HepG2 (cell line): ENCODE measurements around the gene RAB20. TPM values are rescaled to one million over a fixed set of nuclear protein-coding genes. Genes with fewer than 3 reads are reported as not detected.

Source experiments
- BHLHE40 ChIP-seq: IDR thresholded peaks from 2 replicates; pipeline ENCODE4 v1.6.1; 2011; ENCODE audit warnings: low read length, improper control_type of control experiment
- DMAP1 ChIP-seq: IDR thresholded peaks from 2 replicates; pipeline ENCODE4 v1.6.1; 2016
- FOXM1 ChIP-seq: sonication (generic); formaldehyde crosslinking; IDR thresholded peaks from 2 replicates; pipeline ENCODE4 v1.5.0; 2020; ENCODE audit warnings: missing genetic modification reagents
- GABPA ChIP-seq, 2 experiments: IDR thresholded peaks; 2 replicates each; pipeline ENCODE4 v1.6.1; 2011 to 2016; ENCODE audit warnings: low read depth in 2 of 2, low read length in 1 of 2, missing biosample characterization in 1 of 2, missing genetic modification characterization in 1 of 2
- HMG20B ChIP-seq: conservative IDR thresholded peaks from 2 replicates; pipeline ENCODE4 v1.6.1; 2016; ENCODE audit warnings: missing genetic modification reagents, missing compliant biosample characterization
- HOXA7 ChIP-seq: sonication (generic); formaldehyde crosslinking; IDR thresholded peaks from 2 replicates; pipeline ENCODE4 v1.8.1; 2022; ENCODE audit warnings: mild to moderate bottlenecking, missing genetic modification reagents, moderate library complexity
- MBD4 ChIP-seq: IDR thresholded peaks from 2 replicates; pipeline ENCODE4 v1.6.1; 2012; ENCODE audit warnings: low read length, inconsistent platforms, borderline replicate concordance
- SOX5 ChIP-seq: IDR thresholded peaks from 2 replicates; pipeline ENCODE4 v1.6.1; 2016; ENCODE audit warnings: borderline replicate concordance
- SP140L ChIP-seq: sonication (generic); formaldehyde crosslinking; IDR thresholded peaks from 2 replicates; pipeline ENCODE4 v1.4.0; 2020; ENCODE audit warnings: missing genetic modification reagents, borderline replicate concordance
- ZBTB39 ChIP-seq: sonication (generic); formaldehyde crosslinking; IDR thresholded peaks from 2 replicates; pipeline ENCODE4 v1.5.0; 2020; ENCODE audit warnings: missing genetic modification reagents
- ZHX2 ChIP-seq, 2 experiments: sonication (generic) in 1 of 2; formaldehyde crosslinking in 1 of 2; IDR thresholded peaks; 2 replicates each; pipeline versions ENCODE4 v1.6.1 to v1.9.0; 2014 to 2022; ENCODE audit warnings: antibody characterized with exemption in 1 of 2, borderline replicate concordance in 1 of 2, inconsistent platforms in 1 of 2, low read depth in 1 of 2, missing genetic modification reagents in 1 of 2
- ZMAT3 ChIP-seq: sonication (generic); formaldehyde crosslinking; conservative IDR thresholded peaks from 2 replicates; pipeline ENCODE4 v1.7.0; 2021; ENCODE audit warnings: missing genetic modification reagents
- ZNF564 ChIP-seq: sonication (generic); formaldehyde crosslinking; IDR thresholded peaks from 2 replicates; pipeline ENCODE4 v1.8.1; 2023; ENCODE audit warnings: mild to moderate bottlenecking, missing genetic modification reagents
- ZNF605 ChIP-seq: sonication (generic); formaldehyde crosslinking; IDR thresholded peaks from 2 replicates; pipeline ENCODE4 v1.8.0; 2022; ENCODE audit warnings: mild to moderate bottlenecking, missing genetic modification reagents
- ZNF761 ChIP-seq: sonication (generic); formaldehyde crosslinking; conservative IDR thresholded peaks from 2 replicates; pipeline ENCODE4 v1.4.0; 2020; ENCODE audit warnings: mild to moderate bottlenecking, missing genetic modification reagents
- ZSCAN20 ChIP-seq: sonication (generic); formaldehyde crosslinking; IDR thresholded peaks from 2 replicates; pipeline ENCODE4 v1.4.0; 2020; ENCODE audit warnings: missing genetic modification reagents, mild to moderate bottlenecking, borderline replicate concordance
- ZSCAN29 ChIP-seq: sonication (generic); formaldehyde crosslinking; conservative IDR thresholded peaks from 2 replicates; pipeline ENCODE4 v1.4.0; 2020; ENCODE audit warnings: mild to moderate bottlenecking, missing genetic modification reagents
- ZSCAN30 ChIP-seq: sonication (generic); formaldehyde crosslinking; IDR thresholded peaks from 2 replicates; pipeline ENCODE4 v1.5.0; 2020; ENCODE audit warnings: mild to moderate bottlenecking, missing genetic modification reagents
- polyA plus RNA-seq, 8 experiments: library from polyadenylated mRNA; depleted of rRNA in 3 of 8; stranded (reverse) in 7 of 8; unstranded in 1 of 8; fragments of >200 nt; fragmentation: Illumina TruSeq in 4 of 8; extraction: Trizol in 4 of 8; gene quantifications; 2 replicates each; pipeline versions ENCODE4 v1.2.1 to v1.2.3, GENCODE V29; 2011 to 2016; ENCODE audit warnings: low read depth in 4 of 8, missing spikeins in 1 of 8, mixed read lengths in 1 of 8; ENCODE audit not compliant: insufficient read depth in 1 of 8
- total RNA-seq, 5 experiments: library from RNA; depleted of rRNA; stranded (reverse); fragments of >200 nt; fragmentation: Illumina TruSeq; extraction: Trizol; gene quantifications; 2 replicates each; pipeline ENCODE4 v1.2.3, GENCODE V29; 2016; ENCODE audit warnings: low read depth in 1 of 5
- TF ChIP-seq, protein P1 (sequence below): sonication (generic); formaldehyde crosslinking; IDR thresholded peaks from 2 replicates; pipeline ENCODE4 v1.4.0; 2020; ENCODE audit warnings: missing genetic modification reagents

RAB20 gene
- total and polyA plus RNA-seq, 2 of the 13 experiments (the other 11 are each of a cell fraction or from before 2014, with no cell fraction given), result 15.6 to 30.5 TPM

GRCh38 chr13:110562036-110562597 is 595 bp upstream of the RAB20 start (continued):
- TF ChIP-seq ZBTB39 (0 out of 2 replicates have a peak, but pooled peaks have one; percentile 6), HMG20B (0 out of 2 replicates have a peak, but pooled peaks have one; percentile 7), ZMAT3 (CRISPR knock-in tag) (0 out of 2 replicates have a peak, but pooled peaks have one; percentile 45), MBD4 (no peak), ZHX2 (IDR thresholded peaks at IDR 0.05; ENCODE audit: low read depth) (0 out of 2 replicates have a peak, but pooled peaks have one; percentile 2), ZHX2 (CRISPR knock-in tag; IDR thresholded peaks at IDR 0.05; ENCODE audit: borderline replicate concordance) (no peak), GABPA (IDR thresholded peaks at IDR 0.05; ENCODE audit: low read depth, low read length) (no peak), GABPA (CRISPR knock-in tag; IDR thresholded peaks at IDR 0.05; ENCODE audit: low read depth) (0 out of 2 replicates have a peak, but pooled peaks have one; percentile 28), BHLHE40 (no peak), ZNF761 (CRISPR knock-in tag) (peak; percentile 3; the same call in 1 of the 2 replicates), HOXA7 (no peak), FOXM1 (CRISPR knock-in tag) (no peak), ZSCAN20 (CRISPR knock-in tag) (no peak), ZSCAN29 (CRISPR knock-in tag) (no peak), ZSCAN30 (CRISPR knock-in tag) (no peak), SOX5 (CRISPR knock-in tag) (0 out of 2 replicates have a peak, but pooled peaks have one; percentile 9), ZNF605 (CRISPR knock-in tag) (0 out of 2 replicates have a peak, but pooled peaks have one; percentile 39), DMAP1 (0 out of 2 replicates have a peak, but pooled peaks have one; percentile 13), ZNF564 (0 out of 2 replicates have a peak, but pooled peaks have one; percentile 21), SP140L (no peak)
- TF ChIP-seq, protein P1, sequence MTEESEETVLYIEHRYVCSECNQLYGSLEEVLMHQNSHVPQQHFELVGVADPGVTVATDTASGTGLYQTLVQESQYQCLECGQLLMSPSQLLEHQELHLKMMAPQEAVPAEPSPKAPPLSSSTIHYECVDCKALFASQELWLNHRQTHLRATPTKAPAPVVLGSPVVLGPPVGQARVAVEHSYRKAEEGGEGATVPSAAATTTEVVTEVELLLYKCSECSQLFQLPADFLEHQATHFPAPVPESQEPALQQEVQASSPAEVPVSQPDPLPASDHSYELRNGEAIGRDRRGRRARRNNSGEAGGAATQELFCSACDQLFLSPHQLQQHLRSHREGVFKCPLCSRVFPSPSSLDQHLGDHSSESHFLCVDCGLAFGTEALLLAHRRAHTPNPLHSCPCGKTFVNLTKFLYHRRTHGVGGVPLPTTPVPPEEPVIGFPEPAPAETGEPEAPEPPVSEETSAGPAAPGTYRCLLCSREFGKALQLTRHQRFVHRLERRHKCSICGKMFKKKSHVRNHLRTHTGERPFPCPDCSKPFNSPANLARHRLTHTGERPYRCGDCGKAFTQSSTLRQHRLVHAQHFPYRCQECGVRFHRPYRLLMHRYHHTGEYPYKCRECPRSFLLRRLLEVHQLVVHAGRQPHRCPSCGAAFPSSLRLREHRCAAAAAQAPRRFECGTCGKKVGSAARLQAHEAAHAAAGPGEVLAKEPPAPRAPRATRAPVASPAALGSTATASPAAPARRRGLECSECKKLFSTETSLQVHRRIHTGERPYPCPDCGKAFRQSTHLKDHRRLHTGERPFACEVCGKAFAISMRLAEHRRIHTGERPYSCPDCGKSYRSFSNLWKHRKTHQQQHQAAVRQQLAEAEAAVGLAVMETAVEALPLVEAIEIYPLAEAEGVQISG (CRISPR knock-in tag), result no peak
